Germinal center (tissue), 1 donor: ENCODE results near the gene CREBL2.
A peak's percentile ranks its signal among the peaks of the same experiment; 100 is the strongest.
"Not testable (repeated sequence)": the region's sequence is repeated elsewhere in the genome, so short reads cannot be mapped to it uniquely, and the experiment has no call there.

Experiments
- DNase-seq: peaks from one replicate; pipeline ENCODE4 v3.0.0; 2012; ENCODE audit warnings: mixed read lengths, low spot score

Gene CREBL2

GRCh38 chr12:12611512-12612306 lies at the start of gene CREBL2:
Gene CREBL2 (plus strand): TSS chr12:12611876. CDS start chr12:12612173, 297 bp downstream.
- DNase-seq: peak; percentile 86

- peak; percentile 42 for DNase-seq
Measured at GRCh38 chr12:12562016-12562483, 49.6 kb upstream of the CREBL2 start.

- DNase-seq: peak; percentile 60
Measured at GRCh38 chr12:12562585-12563261, 49.0 kb upstream of the CREBL2 start, which contains the start of gene DUSP16. Gene DUSP16 (minus strand): TSS chr12:12562863. CDS start chr12:12521098, 41,765 bp downstream.

- DNase-seq: no peak
Measured at GRCh38 chr12:12563290-12563928, 48.3 kb upstream of the CREBL2 start.

GRCh38 chr12:12564911-12565310 lies 46.8 kb upstream of the CREBL2 start:
- no peak for DNase-seq

- not testable (repeated sequence) for DNase-seq
Measured at GRCh38 chr12:12565971-12566370, 45.7 kb upstream of the CREBL2 start.

- DNase-seq: no peak
Measured at GRCh38 chr12:12572659-12573058, 39.0 kb upstream of the CREBL2 start.

GRCh38 chr12:12577786-12578185 lies 33.9 kb upstream of the CREBL2 start:
- no peak for DNase-seq

GRCh38 chr12:12580716-12581115 lies 31.0 kb upstream of the CREBL2 start:
- not testable (repeated sequence) for DNase-seq

GRCh38 chr12:12582193-12582881 lies 29.3 kb upstream of the CREBL2 start:
- DNase-seq: no peak

GRCh38 chr12:12582895-12583303 lies 28.8 kb upstream of the CREBL2 start:
- peak; percentile 52 for DNase-seq

- no peak for DNase-seq
Measured at GRCh38 chr12:12583510-12584178, 28.0 kb upstream of the CREBL2 start.

GRCh38 chr12:12585115-12585863 lies 26.4 kb upstream of the CREBL2 start:
- no peak for DNase-seq

GRCh38 chr12:12586879-12587675 lies 24.6 kb upstream of the CREBL2 start:
- no peak for DNase-seq

- DNase-seq: no peak
Measured at GRCh38 chr12:12587878-12588277, 23.8 kb upstream of the CREBL2 start.

- DNase-seq: not testable (repeated sequence)
Measured at GRCh38 chr12:12588436-12588835, 23.2 kb upstream of the CREBL2 start.

GRCh38 chr12:12590961-12591360 lies 20.7 kb upstream of the CREBL2 start:
- no peak for DNase-seq

- no peak for DNase-seq
Measured at GRCh38 chr12:12592930-12593329, 18.7 kb upstream of the CREBL2 start.

- DNase-seq: not testable (repeated sequence)
Measured at GRCh38 chr12:12595929-12596328, 15.7 kb upstream of the CREBL2 start.

- DNase-seq: not testable (repeated sequence)
Measured at GRCh38 chr12:12596598-12596997, 15.1 kb upstream of the CREBL2 start.
